HG02938 (cell line): ENCODE measurements around the gene CSMD2.
"Not testable (repeated sequence)": the region's sequence is repeated elsewhere in the genome, so short reads cannot be mapped to it uniquely, and the experiment has no call there.

Experiments
- ATAC-seq: cut with Tn5 transposase; IDR thresholded peaks from one replicate; pipeline ENCODE4 v1.9.1; 2021; ENCODE audit warnings: mild to moderate bottlenecking, moderate library complexity; ENCODE audit not compliant: unreplicated experiment

Gene CSMD2

GRCh38 chr1:34164771-34165391, at the start of gene CSMD2:
Gene CSMD2 (minus strand): TSS chr1:34165230. CDS start chr1:34165097, 133 bp downstream.
- ATAC-seq, result no peak

- no peak for ATAC-seq
Measured at GRCh38 chr1:34213956-34214355, 48.9 kb upstream of the CSMD2 start.

- no peak for ATAC-seq
Measured at GRCh38 chr1:34212673-34213072, 47.6 kb upstream of the CSMD2 start.

GRCh38 chr1:34199927-34200326, 34.9 kb upstream of the CSMD2 start:
- ATAC-seq, result no peak

GRCh38 chr1:34192621-34193020, 27.6 kb upstream of the CSMD2 start:
- no peak for ATAC-seq

GRCh38 chr1:34190692-34191091, 25.7 kb upstream of the CSMD2 start:
- ATAC-seq, result no peak

GRCh38 chr1:34188985-34189384, 24.0 kb upstream of the CSMD2 start:
- ATAC-seq, result no peak

- no peak for ATAC-seq
Measured at GRCh38 chr1:34188418-34188817, 23.4 kb upstream of the CSMD2 start.

GRCh38 chr1:34186741-34187494, 21.9 kb upstream of the CSMD2 start:
- ATAC-seq, result no peak

GRCh38 chr1:34183381-34183780, 18.4 kb upstream of the CSMD2 start:
- not testable (repeated sequence) for ATAC-seq

- ATAC-seq, result no peak
Measured at GRCh38 chr1:34178072-34178471, 13.0 kb upstream of the CSMD2 start.

GRCh38 chr1:34176830-34177603, 12.0 kb upstream of the CSMD2 start, which contains the start of gene C1orf94:
Gene C1orf94 (plus strand): TSS chr1:34176907. CDS start chr1:34177790, 883 bp downstream.
- no peak for ATAC-seq

GRCh38 chr1:34175744-34176143, 10.7 kb upstream of the CSMD2 start:
- ATAC-seq, result no peak

- no peak for ATAC-seq
Measured at GRCh38 chr1:34167389-34167788, 2.4 kb upstream of the CSMD2 start.

- no peak for ATAC-seq
Measured at GRCh38 chr1:34166625-34167361, 1.8 kb upstream of the CSMD2 start.

- no peak for ATAC-seq
Measured at GRCh38 chr1:34166191-34166624, 1.2 kb upstream of the CSMD2 start.

- no peak for ATAC-seq
Measured at GRCh38 chr1:34165422-34165921, 442 bp upstream of the CSMD2 start.

GRCh38 chr1:34163792-34164731, 968 bp downstream of the CSMD2 start:
- ATAC-seq, result no peak
